Natural killer cell treated with Interleukin-12 subunit alpha and Interleukin-12 subunit beta and Interleukin-15 and Interleukin-18, amount 100 ng/mL, for 72 hours (primary cell): ENCODE measurements around the gene TRIM45. TPM values are rescaled to one million over a fixed set of nuclear protein-coding genes. Genes with fewer than 3 reads are reported as not detected.
A peak's percentile ranks its signal among the peaks of the same experiment; 100 is the strongest.
"Not testable (repeated sequence)": the region's sequence is repeated elsewhere in the genome, so short reads cannot be mapped to it uniquely, and the experiment has no call there.

Source experiments
- ATAC-seq, 2 donors: fragments of 150-1000 bp; cut with Tn5 transposase in 1 of 2; sonication (Bioruptor Pico), chemical (Tn5 transposase) in 1 of 2; 2 replicates each; pipeline ENCODE4 v1.10.0; 2021
- DNase-seq: peaks from one replicate; pipeline ENCODE4 v3.0.0; 2022; ENCODE audit warnings: low spot score
- H3K27ac Mint-ChIP-seq, 2 donors: 1 replicate in 1 of 2; 2 replicates in 1 of 2; pipeline ENCODE4 v1.8.0; 2022; ENCODE audit warnings: mixed read lengths in 2 of 2, mild to moderate bottlenecking in 1 of 2, moderate library complexity in 1 of 2
- H3K27me3 Mint-ChIP-seq, 2 donors: 1 replicate in 1 of 2; 2 replicates in 1 of 2; pipeline ENCODE4 v1.8.0; 2022; ENCODE audit warnings: mixed read lengths in 2 of 2
- H3K36me3 Mint-ChIP-seq: one replicate; pipeline ENCODE4 v1.8.0; 2022; ENCODE audit warnings: mixed read lengths
- H3K4me1 Mint-ChIP-seq, 2 donors: 1 replicate in 1 of 2; 2 replicates in 1 of 2; pipeline ENCODE4 v1.8.0; 2022; ENCODE audit warnings: low read depth in 2 of 2, mixed read lengths in 2 of 2, mild to moderate bottlenecking in 1 of 2
- H3K4me3 Mint-ChIP-seq: one replicate; pipeline ENCODE4 v1.8.0; 2022; ENCODE audit warnings: mixed read lengths
- H3K9me3 Mint-ChIP-seq: 2 replicates; pipeline ENCODE4 v1.8.0; 2022; ENCODE audit warnings: mixed read lengths
- total RNA-seq, 2 donors: library from RNA; stranded (reverse); gene quantifications; one replicate each; pipeline ENCODE4 v1.2.3, GENCODE V29; 2022

TRIM45 gene
- total RNA-seq, 2 donors from 2014 or later, result 0.86 to 1.6 TPM

GRCh38 chr1:117122330-117123025, 929 bp upstream of the TRIM45 start:
- no peak for ATAC-seq

DNA sequence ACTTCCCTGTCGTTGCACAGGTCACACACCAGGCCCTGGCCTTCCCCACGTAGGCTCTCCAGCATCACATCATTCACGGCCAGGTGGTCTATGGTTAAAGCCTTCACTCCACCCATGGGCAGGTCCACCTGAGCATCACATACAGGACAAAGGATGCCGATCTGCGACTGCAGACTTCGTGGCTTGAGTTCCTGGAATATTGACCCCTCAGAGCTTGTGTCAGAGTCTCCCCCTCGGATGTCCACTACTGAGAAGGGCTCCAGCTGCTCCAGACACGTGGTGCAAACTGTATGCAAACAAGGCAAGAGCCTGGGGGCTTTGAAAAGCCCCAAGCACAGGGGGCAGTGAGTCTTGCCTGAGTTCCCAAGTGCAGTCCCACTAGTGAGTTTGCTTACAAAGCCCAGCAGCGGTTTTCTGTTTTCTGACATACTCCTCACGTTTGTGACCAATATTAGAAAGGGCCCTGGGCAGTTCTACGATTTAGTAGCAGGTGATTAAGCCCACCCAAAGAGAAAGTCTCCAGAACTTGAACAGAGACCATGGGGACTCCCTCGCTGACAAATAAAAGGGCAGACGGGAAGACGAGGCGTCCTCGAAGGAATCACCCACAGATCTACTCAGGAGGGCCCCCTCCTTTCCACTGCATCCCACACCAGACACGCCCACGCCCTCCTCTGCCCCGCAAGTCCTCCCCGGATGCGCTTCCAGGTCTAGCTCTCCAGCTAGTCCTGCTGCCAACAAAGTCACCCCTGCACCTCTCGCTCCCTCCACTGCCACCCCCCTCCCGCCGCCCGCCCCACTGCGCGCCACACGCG, 568 bp downstream of the TRIM45 start:
- H3K27ac Mint-ChIP-seq, result peak overlapping the region; percentile 9 to 27
- peak overlapping the region; percentile 83 for H3K4me3 Mint-ChIP-seq
- ATAC-seq, result no peak
- no peaks in the 10 kb centered on the region for H3K36me3 Mint-ChIP-seq
- no peak for DNase-seq
- H3K27me3 Mint-ChIP-seq, result peaks cover 0 to 6% of the 10 kb centered on the region in 2 donors
- H3K9me3 Mint-ChIP-seq, result no peaks in the 10 kb centered on the region
- peaks cover 6% of the 10 kb centered on the region in 2 donors for H3K4me1 Mint-ChIP-seq

More at GRCh38 chr1:117122330-117123025, 929 bp upstream of the TRIM45 start:
- H3K36me3 Mint-ChIP-seq, result no peaks in the 10 kb centered on the region
- H3K4me3 Mint-ChIP-seq, result peak overlapping the region; percentile 83
- peaks cover 0 to 12% of the 10 kb centered on the region in 2 donors for H3K27me3 Mint-ChIP-seq
- H3K4me1 Mint-ChIP-seq, result peaks cover 6% of the 10 kb centered on the region in 2 donors
- H3K27ac Mint-ChIP-seq, result no peak overlapping the region
- no peak for DNase-seq
- no peaks in the 10 kb centered on the region for H3K9me3 Mint-ChIP-seq

GRCh38 chr1:117119144-117119543, 2.4 kb downstream of the TRIM45 start:
- H3K27ac Mint-ChIP-seq, H3K9me3 Mint-ChIP-seq, H3K4me1 Mint-ChIP-seq: not testable (repeated sequence)

DNA sequence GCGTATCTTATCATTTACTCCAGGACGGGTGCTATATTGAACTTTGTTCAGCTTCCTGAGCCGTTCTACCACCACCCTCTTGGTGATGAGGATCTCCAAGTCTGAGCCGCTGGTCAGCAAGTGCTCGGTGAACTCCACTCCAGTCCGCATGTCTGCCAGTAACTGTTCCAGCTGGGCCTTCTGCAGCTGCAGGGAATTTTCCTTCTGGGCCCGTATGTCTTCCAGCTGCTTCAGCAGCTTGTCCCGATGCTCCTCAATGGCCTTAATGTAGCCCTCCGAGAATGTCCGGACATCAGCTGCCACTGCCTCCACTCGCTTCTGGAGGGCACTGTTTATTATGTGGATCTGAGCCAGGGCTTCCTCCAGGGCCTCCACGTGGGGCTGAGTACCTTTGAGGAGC, 3.4 kb downstream of the TRIM45 start:
- Mint-ChIP-seq H3K27me3 (peaks cover 0 to 4% of the 10 kb centered on the region in 2 donors), H3K4me1 (peaks cover 6% of the 10 kb centered on the region in 2 donors), H3K4me3 (no peak overlapping the region), H3K27ac (no peak overlapping the region), H3K36me3 (no peaks in the 10 kb centered on the region), H3K9me3 (no peaks in the 10 kb centered on the region)
- DNase-seq, result no peak
- no peak for ATAC-seq

More at GRCh38 chr1:117119144-117119543, 2.4 kb downstream of the TRIM45 start:
- ATAC-seq, H3K27me3 Mint-ChIP-seq, H3K4me3 Mint-ChIP-seq, DNase-seq, H3K36me3 Mint-ChIP-seq: not testable (repeated sequence)

- peaks cover 5 to 6% of the 10 kb centered on the region in 2 donors for H3K4me1 Mint-ChIP-seq
- H3K36me3 Mint-ChIP-seq, result no peaks in the 10 kb centered on the region
- H3K4me3 Mint-ChIP-seq, result no peak overlapping the region
- no peaks in the 10 kb centered on the region for H3K9me3 Mint-ChIP-seq
- ATAC-seq (no peak), DNase-seq (no peak)
- H3K27me3 Mint-ChIP-seq, result peaks cover 0 to 3% of the 10 kb centered on the region in 2 donors
- H3K27ac Mint-ChIP-seq, result no peak overlapping the region
These were observed 3.9 kb downstream of the TRIM45 start for GRCh38 chr1:117117697-117118096.

DNA sequence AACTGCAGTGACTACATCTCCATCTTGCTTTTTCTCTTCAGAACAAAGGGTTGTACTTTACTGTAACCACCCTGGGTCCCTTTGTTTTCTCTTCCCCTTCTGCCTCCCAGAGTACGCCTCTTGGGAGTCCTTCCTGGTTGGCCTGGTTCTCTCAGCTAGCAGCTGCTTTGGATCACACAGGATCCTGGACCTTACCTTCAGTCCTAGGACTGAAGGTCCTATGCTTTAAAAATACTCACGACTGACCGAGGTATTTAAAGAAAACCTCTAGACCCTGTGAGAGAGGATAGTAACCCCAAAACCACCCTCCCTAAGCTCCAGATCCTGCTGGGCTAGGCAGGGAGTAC, 4.8 kb downstream of the TRIM45 start:
- Mint-ChIP-seq H3K27ac (no peak overlapping the region), H3K36me3 (no peaks in the 10 kb centered on the region), H3K9me3 (no peaks in the 10 kb centered on the region), H3K4me1 (peaks cover 4 to 6% of the 10 kb centered on the region in 2 donors), H3K4me3 (no peak overlapping the region), H3K27me3 (peaks cover 0 to 2% of the 10 kb centered on the region in 2 donors)
- no peak for ATAC-seq
- no peak for DNase-seq

- DNase-seq (no peak), ATAC-seq (no peak)
- no peaks in the 10 kb centered on the region for H3K36me3 Mint-ChIP-seq
- H3K4me1 Mint-ChIP-seq, result peaks cover 4 to 6% of the 10 kb centered on the region in 2 donors
- H3K27me3 Mint-ChIP-seq, result peaks cover 0 to 2% of the 10 kb centered on the region in 2 donors
- no peaks in the 10 kb centered on the region for H3K9me3 Mint-ChIP-seq
- H3K4me3 Mint-ChIP-seq, result no peak overlapping the region
- H3K27ac Mint-ChIP-seq, result no peak overlapping the region
These were observed 5.3 kb downstream of the TRIM45 start for GRCh38 chr1:117116090-117116783.

GRCh38 chr1:117114877-117115276, 6.7 kb downstream of the TRIM45 start:
- H3K27me3 Mint-ChIP-seq, result peaks cover 0 to 2% of the 10 kb centered on the region in 2 donors
- no peaks in the 10 kb centered on the region for H3K36me3 Mint-ChIP-seq
- H3K27ac Mint-ChIP-seq, result no peak overlapping the region
- ATAC-seq (no peak), DNase-seq (no peak)
- peaks cover 0 to 3% of the 10 kb centered on the region in 2 donors for H3K4me1 Mint-ChIP-seq
- no peak overlapping the region for H3K4me3 Mint-ChIP-seq
- no peaks in the 10 kb centered on the region for H3K9me3 Mint-ChIP-seq

DNA sequence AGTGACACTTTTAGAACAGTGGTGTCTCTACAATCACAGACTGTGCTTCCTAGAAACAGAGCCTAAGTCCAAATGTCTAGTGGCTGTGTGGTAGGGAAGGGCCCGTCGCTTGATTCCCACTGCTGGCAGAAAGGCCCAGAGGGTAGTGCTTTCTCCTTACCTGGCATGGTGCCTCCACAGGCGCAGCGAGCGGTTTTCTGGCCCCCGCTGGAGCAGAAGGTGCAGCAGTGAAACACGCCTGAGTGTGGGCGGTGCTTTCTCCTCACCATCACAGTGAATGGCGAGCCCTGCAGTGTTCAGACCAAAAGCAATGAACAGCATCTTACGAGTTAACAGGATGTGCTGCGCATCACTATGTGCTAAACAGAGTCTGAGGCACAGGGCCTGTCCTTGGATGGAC, 8.3 kb downstream of the TRIM45 start:
- Mint-ChIP-seq H3K4me1 (peaks cover 0 to 6% of the 10 kb centered on the region in 2 donors), H3K27me3 (peaks cover 0 to 2% of the 10 kb centered on the region in 2 donors), H3K4me3 (no peak overlapping the region), H3K9me3 (no peaks in the 10 kb centered on the region), H3K36me3 (no peaks in the 10 kb centered on the region), H3K27ac (no peak overlapping the region)
- no peak for ATAC-seq
- DNase-seq, result no peak

GRCh38 chr1:117112047-117112717, 9.4 kb downstream of the TRIM45 start:
- Mint-ChIP-seq H3K27me3 (peaks cover 0 to 2% of the 10 kb centered on the region in 2 donors), H3K4me3 (no peak overlapping the region), H3K27ac (no peak overlapping the region), H3K36me3 (no peaks in the 10 kb centered on the region), H3K4me1 (peaks cover 0 to 6% of the 10 kb centered on the region in 2 donors), H3K9me3 (no peaks in the 10 kb centered on the region)
- DNase-seq (no peak), ATAC-seq (no peak)

DNA sequence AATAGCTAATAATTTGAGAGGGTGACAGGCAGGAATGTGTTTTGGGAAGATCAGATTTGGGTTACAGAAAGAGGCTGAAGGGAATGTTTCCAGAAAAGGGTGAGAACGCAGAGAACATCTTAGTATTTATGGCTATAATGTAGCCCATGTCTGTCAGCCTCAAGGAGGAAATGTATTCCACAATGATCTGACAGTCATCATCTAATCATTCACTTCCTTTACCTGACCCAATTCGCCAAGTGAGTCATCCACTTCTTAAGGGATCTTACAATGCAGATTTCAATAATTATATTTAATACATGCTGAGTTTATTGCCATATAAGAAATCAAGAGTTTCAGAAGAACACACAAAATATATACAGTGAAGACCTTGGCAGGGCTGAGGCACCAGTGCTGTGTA, 10.8 kb downstream of the TRIM45 start:
- Mint-ChIP-seq H3K4me1 (peaks cover 0 to 6% of the 10 kb centered on the region in 2 donors), H3K9me3 (no peaks in the 10 kb centered on the region), H3K27ac (peak overlapping the region in 1 of 2 donors; percentile 75), H3K4me3 (no peak overlapping the region), H3K36me3 (no peaks in the 10 kb centered on the region), H3K27me3 (no peaks in the 10 kb centered on the region)
- ATAC-seq, result no peak
- DNase-seq, result no peak

GRCh38 chr1:117107364-117107763, 14.2 kb downstream of the TRIM45 start:
- Mint-ChIP-seq H3K9me3 (no peaks in the 10 kb centered on the region), H3K27ac (no peak overlapping the region), H3K27me3 (no peaks in the 10 kb centered on the region), H3K4me3 (no peak overlapping the region), H3K36me3 (peaks cover 4% of the 10 kb centered on the region), H3K4me1 (peaks cover 0 to 6% of the 10 kb centered on the region in 2 donors)
- no peak for ATAC-seq
- no peak for DNase-seq

- DNase-seq (no peak), ATAC-seq (peak; percentile 69 to 79)
- H3K27ac Mint-ChIP-seq, result no peak overlapping the region
- no peaks in the 10 kb centered on the region for H3K27me3 Mint-ChIP-seq
- H3K4me1 Mint-ChIP-seq, result peaks cover 0 to 6% of the 10 kb centered on the region in 2 donors
- H3K9me3 Mint-ChIP-seq, result no peaks in the 10 kb centered on the region
- H3K4me3 Mint-ChIP-seq, result no peak overlapping the region
- peaks cover 9% of the 10 kb centered on the region for H3K36me3 Mint-ChIP-seq
These were observed 15.1 kb downstream of the TRIM45 start for GRCh38 chr1:117106478-117106877.
